Breast epithelium (tissue), 4 donors: ENCODE data around the gene VAPA. TPM values are rescaled to one million over a fixed set of nuclear protein-coding genes. Genes with fewer than 3 reads are reported as not detected.
A peak's percentile ranks its signal among the peaks of the same experiment; 100 is the strongest.

ENCODE experiments used
- DNase-seq, 2 donors: peaks; one replicate each; pipeline ENCODE4 v3.0.0-alpha.2; 2019; ENCODE audit warnings: low spot score in 2 of 2
- H3K27ac ChIP-seq, 2 donors: fragments of 200-600 bp; sonication (generic) in 1 of 2; one replicate each; pipeline ENCODE4 v1.5.1; 2016 to 2019; ENCODE audit warnings: mild to moderate bottlenecking in 1 of 2
- H3K27me3 ChIP-seq, 2 donors: fragments of 200-600 bp; sonication (generic) in 1 of 2; one replicate each; pipeline versions ENCODE4 v1.5.1 to v1.6.0; 2017 to 2019; ENCODE audit warnings: control low read depth in 1 of 2, mild to moderate bottlenecking in 1 of 2
- H3K36me3 ChIP-seq: fragments of 200-600 bp; one replicate; pipeline ENCODE4 v1.5.1; 2019
- H3K4me1 ChIP-seq, 2 donors: fragments of 200-600 bp; sonication (generic); one replicate each; pipeline ENCODE4 v1.5.1; 2016 to 2019; ENCODE audit warnings: control low read depth in 1 of 2
- H3K4me3 ChIP-seq, 3 donors: fragments of 200-600 bp; sonication (generic); 1 replicate in 2 of 3; 2 replicates in 1 of 3; pipeline ENCODE4 v1.5.1; 2016 to 2019; ENCODE audit warnings: mild to moderate bottlenecking in 3 of 3, moderate library complexity in 2 of 3
- H3K9me3 ChIP-seq, 2 donors: fragments of 200-600 bp; sonication (generic) in 1 of 2; one replicate each; pipeline ENCODE4 v1.5.1; 2016 to 2019; ENCODE audit warnings: control low read depth in 1 of 2
- POLR2A ChIP-seq: fragments of 450-650 bp; IDR thresholded peaks from one replicate; pipeline ENCODE4 v1.6.1; 2016; ENCODE audit warnings: antibody characterized with exemption, mild to moderate bottlenecking, moderate library complexity
- POLR2AphosphoS5 ChIP-seq, 3 donors: sonication (generic); formaldehyde crosslinking; IDR thresholded peaks; one replicate each; pipeline ENCODE4 v1.6.1; 2017; ENCODE audit warnings: antibody characterized with exemption in 3 of 3
- intact Hi-C: fragments of 100-400 bp; cut with DNase I; formaldehyde crosslinking; loops from one replicate; pipeline ENCODE4 v1.15.1; 2023; ENCODE audit warnings: low total_unique reads
- total RNA-seq, 3 donors: library from RNA; depleted of rRNA; stranded (reverse); fragments of >200 nt; gene quantifications; one replicate each; pipeline ENCODE4 v1.1.0, GENCODE V29; 2016
- TF ChIP-seq, protein P1 (sequence below), 3 donors: fragments of 450-650 bp; IDR thresholded peaks; one replicate each; pipeline ENCODE4 v1.5.1; 2016 to 2017; ENCODE audit warnings: antibody characterized with exemption in 3 of 3, mild to moderate bottlenecking in 3 of 3, moderate library complexity in 3 of 3

The VAPA gene
- total RNA-seq, 3 donors from 2014 or later = 235 to 263 (median 260) TPM

DNA sequence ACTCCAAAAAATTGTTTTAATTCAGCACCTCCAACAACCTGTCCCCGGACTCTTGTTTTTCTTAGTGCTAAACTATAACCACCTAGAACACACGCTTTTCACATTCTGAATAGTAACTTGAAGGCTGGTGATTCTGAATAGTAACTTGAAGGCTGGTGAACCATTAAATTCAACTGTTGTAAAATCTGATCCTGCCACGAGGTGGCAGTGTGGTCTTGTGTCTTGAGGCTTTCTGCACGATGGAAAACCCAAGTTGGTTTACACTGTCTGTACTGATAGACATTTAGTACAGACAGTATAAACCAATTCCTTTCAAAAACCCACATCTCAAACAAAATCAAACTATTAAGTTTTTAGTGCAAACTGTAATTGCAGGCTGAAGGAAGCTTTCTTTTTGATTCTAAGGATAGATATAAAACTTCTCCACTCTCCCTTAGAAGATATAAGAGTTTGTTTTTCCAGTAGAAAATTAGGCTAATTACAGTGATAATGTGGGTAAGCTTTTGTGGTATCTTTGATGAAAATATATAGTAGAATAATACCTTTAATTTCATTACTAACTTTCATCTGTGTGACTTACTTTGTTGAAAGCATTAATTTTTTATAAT is 57.6 kb downstream of the VAPA start:
- Histone ChIP-seq H3K27me3 (peaks cover 0 to 5% of the 10 kb centered on the region in 2 donors), H3K36me3 (no peaks in the 10 kb centered on the region), H3K9me3 (peaks cover 5 to 12% of the 10 kb centered on the region in 2 donors), H3K27ac (no peak overlapping the region), H3K4me3 (no peak overlapping the region), H3K4me1 (no peaks in the 10 kb centered on the region)
- peak in 1 of 3 donors; percentile 40 for TF ChIP-seq POLR2AphosphoS5 (IDR thresholded peaks at IDR 0.05)
- TF ChIP-seq, protein P1, sequence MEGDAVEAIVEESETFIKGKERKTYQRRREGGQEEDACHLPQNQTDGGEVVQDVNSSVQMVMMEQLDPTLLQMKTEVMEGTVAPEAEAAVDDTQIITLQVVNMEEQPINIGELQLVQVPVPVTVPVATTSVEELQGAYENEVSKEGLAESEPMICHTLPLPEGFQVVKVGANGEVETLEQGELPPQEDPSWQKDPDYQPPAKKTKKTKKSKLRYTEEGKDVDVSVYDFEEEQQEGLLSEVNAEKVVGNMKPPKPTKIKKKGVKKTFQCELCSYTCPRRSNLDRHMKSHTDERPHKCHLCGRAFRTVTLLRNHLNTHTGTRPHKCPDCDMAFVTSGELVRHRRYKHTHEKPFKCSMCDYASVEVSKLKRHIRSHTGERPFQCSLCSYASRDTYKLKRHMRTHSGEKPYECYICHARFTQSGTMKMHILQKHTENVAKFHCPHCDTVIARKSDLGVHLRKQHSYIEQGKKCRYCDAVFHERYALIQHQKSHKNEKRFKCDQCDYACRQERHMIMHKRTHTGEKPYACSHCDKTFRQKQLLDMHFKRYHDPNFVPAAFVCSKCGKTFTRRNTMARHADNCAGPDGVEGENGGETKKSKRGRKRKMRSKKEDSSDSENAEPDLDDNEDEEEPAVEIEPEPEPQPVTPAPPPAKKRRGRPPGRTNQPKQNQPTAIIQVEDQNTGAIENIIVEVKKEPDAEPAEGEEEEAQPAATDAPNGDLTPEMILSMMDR (IDR thresholded peaks at IDR 0.05) = peak; percentile 81 to 92 (median 86)
- TF ChIP-seq POLR2A = no peak
- intact Hi-C loops = no loop called here
- peak; percentile 67 to 70 for DNase-seq

DNA sequence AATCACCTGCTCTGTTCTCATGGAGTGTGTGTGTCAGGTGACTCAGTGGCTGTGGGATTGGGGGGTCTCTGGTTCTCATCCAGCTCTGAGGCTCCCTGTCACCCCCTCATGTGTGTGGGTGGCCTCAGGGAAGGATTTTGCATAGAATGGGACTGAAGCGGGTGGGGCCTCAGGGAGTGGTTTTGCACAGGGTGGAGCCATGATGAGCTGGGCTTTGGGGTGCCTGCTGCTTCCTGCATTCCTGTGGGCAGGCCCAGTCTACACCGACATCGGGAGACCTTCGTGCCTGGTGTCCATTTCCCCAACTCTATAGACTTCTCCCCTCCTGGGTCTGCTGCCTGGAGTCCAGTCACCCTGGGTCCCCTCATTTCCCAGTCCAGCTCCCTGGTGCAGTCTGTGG is 59.7 kb downstream of the VAPA start:
- DNase-seq = no peak
- no peak overlapping the region for H3K27ac ChIP-seq
- H3K4me3 ChIP-seq = no peak overlapping the region
- no peaks in the 10 kb centered on the region for H3K36me3 ChIP-seq
- intact Hi-C loops = loop anchor here (2.0 kb wide), 1 partner anchor 545 kb away; no protein-coding TSS in a partner anchor
- no peak for TF ChIP-seq POLR2A
- no peak for TF ChIP-seq POLR2AphosphoS5 (IDR thresholded peaks at IDR 0.05)
- TF ChIP-seq, protein P1 (IDR thresholded peaks at IDR 0.05) = no peak
- peaks cover 0 to 5% of the 10 kb centered on the region in 2 donors for H3K27me3 ChIP-seq
- H3K4me1 ChIP-seq = no peaks in the 10 kb centered on the region
- peaks cover 5 to 13% of the 10 kb centered on the region in 2 donors for H3K9me3 ChIP-seq

DNA sequence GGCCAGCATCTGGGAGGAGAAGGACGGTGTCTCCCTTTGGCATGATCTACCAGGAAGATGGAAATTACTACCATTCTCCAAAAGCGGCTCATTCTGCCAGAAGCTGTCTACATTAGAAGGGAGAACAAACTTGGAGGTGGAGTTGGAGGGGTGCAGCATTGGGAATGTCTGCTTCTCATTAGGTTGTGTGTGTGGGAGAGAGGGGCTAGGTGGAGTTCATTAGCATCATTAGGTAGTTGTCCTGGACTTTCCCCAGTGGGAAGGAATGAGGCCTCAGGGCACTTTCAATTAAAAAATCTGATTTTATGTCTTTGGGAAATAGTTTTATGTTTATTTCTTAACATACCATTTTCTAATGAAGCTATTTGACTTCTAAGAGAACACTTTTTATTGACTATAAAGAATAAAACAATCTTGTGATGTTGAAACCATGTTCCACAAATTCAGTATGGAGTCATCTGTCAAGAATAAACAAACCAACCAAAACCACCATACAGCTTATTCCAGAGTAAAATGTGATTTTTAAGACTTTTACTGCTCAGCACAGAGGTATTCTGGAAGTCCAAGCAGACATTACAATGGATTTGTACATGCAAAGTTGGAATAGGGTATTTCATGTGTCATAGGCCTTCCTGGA is 60.6 kb downstream of the VAPA start:
- no peak for DNase-seq
- peaks cover 0 to 5% of the 10 kb centered on the region in 2 donors for H3K27me3 ChIP-seq
- H3K4me1 ChIP-seq = no peaks in the 10 kb centered on the region
- H3K4me3 ChIP-seq = no peak overlapping the region
- TF ChIP-seq, protein P1 (IDR thresholded peaks at IDR 0.05) = no peak
- TF ChIP-seq POLR2A (no peak), POLR2AphosphoS5 (IDR thresholded peaks at IDR 0.05) (no peak)
- intact Hi-C loops = no loop called here
- peaks cover 5 to 13% of the 10 kb centered on the region in 2 donors for H3K9me3 ChIP-seq
- H3K36me3 ChIP-seq = no peaks in the 10 kb centered on the region
- H3K27ac ChIP-seq = no peak overlapping the region

DNA sequence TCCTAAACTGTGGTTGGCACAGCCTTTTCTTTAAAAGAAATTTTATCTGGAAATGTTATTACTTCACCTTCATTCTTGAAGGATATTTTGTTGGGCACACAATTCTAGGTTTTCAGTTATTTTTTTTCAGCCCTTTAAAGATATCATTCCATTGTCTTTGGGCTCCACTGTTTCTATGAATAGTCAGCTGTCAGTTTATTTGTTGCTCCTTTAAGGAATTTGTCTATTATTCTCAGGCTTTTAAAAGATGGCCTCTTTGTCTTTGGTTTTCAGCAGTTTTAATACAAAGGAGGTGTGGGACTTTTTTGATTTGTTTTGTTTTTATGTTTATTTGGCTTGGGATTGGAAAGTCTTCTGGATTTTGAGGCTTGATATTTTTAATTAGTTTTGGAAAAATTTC is 61.8 kb downstream of the VAPA start:
- DNase-seq = no peak
- Histone ChIP-seq H3K9me3 (peaks cover 5 to 13% of the 10 kb centered on the region in 2 donors), H3K4me3 (no peak overlapping the region), H3K4me1 (no peaks in the 10 kb centered on the region), H3K27ac (no peak overlapping the region), H3K27me3 (no peaks in the 10 kb centered on the region), H3K36me3 (no peaks in the 10 kb centered on the region)
- intact Hi-C loops = no loop called here
- TF ChIP-seq POLR2AphosphoS5 (IDR thresholded peaks at IDR 0.05) (no peak), POLR2A (no peak)
- TF ChIP-seq, protein P1 (IDR thresholded peaks at IDR 0.05) = no peak

DNA sequence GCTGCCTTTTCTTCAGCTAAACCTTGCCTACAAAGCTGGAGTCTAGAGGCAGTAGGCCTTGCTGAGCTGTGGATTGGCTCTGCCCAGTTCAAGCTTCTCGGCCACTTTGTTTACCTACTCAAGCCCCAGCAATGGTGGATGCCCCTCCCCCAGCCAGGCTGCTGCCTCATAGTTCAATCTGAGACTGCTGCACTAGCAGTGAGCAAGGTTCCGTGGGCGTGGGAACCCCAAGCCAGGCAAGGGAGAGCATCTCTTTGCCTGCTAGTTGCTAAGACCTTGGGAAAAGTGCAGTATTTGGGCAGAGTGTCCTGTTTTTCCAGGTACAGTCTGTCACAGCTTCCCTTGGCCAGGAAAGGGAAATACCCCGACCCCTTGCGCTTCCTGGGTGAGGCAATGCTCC is 68.9 kb downstream of the VAPA start:
- no peak overlapping the region for H3K27ac ChIP-seq
- DNase-seq = no peak
- intact Hi-C loops = no loop called here
- no peaks in the 10 kb centered on the region for H3K4me1 ChIP-seq
- H3K9me3 ChIP-seq = no peaks in the 10 kb centered on the region
- no peaks in the 10 kb centered on the region for H3K27me3 ChIP-seq
- H3K4me3 ChIP-seq = no peak overlapping the region
- TF ChIP-seq, protein P1 (IDR thresholded peaks at IDR 0.05) = no peak
- TF ChIP-seq POLR2AphosphoS5 (IDR thresholded peaks at IDR 0.05) (no peak), POLR2A (no peak)
- no peaks in the 10 kb centered on the region for H3K36me3 ChIP-seq
